ENCODE results near the gene THSD4.
"Not testable (repeated sequence)": the region's sequence is repeated elsewhere in the genome, so short reads cannot be mapped to it uniquely, and the experiment has no call there.

The THSD4 gene

GRCh38 chr15:71118881-71119632 is 3.8 kb downstream of the THSD4 start:
- no peak for TF ChIP-seq CTCF (IDR thresholded peaks at IDR 0.05)
- Histone ChIP-seq H3K27ac (no peak overlapping the region), H3K4me3 (no peak overlapping the region)
- no peak for DNase-seq (ENCODE audit: low spot score)

- no peak for DNase-seq (ENCODE audit: low spot score)
- Histone ChIP-seq H3K4me3 (no peak overlapping the region), H3K27ac (no peak overlapping the region)
- no peak for TF ChIP-seq CTCF (IDR thresholded peaks at IDR 0.05)
Measured at GRCh38 chr15:71120428-71120944, 5.2 kb downstream of the THSD4 start.

- no peak for DNase-seq (ENCODE audit: low spot score)
- no peak for TF ChIP-seq CTCF (IDR thresholded peaks at IDR 0.05)
- Histone ChIP-seq H3K27ac (no peak overlapping the region), H3K4me3 (no peak overlapping the region)
Measured at GRCh38 chr15:71121442-71121841, 6.2 kb downstream of the THSD4 start.

- no peak for TF ChIP-seq CTCF (IDR thresholded peaks at IDR 0.05)
- DNase-seq (ENCODE audit: low spot score): no peak
- Histone ChIP-seq H3K27ac (peak overlapping the region; percentile 38 to 76), H3K4me3 (peak overlapping the region; percentile 12)
Measured at GRCh38 chr15:71124937-71125790, 9.9 kb downstream of the THSD4 start.

DNA sequence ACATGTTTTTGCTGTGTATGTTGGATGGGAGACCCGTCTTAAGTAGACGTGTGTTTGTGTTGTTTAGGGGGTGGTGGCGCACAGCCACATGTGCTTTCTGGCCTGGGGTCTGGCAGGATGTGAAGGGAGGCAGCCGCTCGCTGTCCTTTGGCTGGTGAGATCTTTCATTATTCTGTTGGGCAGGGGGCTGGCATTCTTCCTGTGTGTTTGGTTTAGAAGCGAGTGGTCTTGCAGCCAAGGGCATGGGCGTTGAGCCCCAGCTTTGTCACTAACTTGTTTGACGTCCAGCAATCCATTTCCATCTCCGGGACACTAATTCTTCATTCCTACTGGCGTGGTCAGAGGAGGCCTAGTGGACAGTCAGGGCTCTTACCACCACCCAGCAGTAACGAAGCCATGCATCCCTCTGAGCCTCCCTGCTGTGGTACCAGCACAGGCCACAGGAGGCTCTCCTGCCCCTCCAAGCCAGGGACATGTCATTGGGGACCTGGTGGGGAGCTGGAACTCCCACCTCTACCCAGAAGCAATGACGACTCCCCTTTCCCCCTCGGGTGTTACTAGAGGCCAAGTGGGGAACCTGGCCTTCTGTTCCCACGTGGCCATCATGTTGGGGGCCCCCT is 10.7 kb downstream of the THSD4 start:
- DNase-seq (ENCODE audit: low spot score): no peak
- TF ChIP-seq CTCF (IDR thresholded peaks at IDR 0.05): no peak
- Histone ChIP-seq H3K27ac (peak overlapping the region; percentile 38 to 76), H3K4me3 (peak overlapping the region; percentile 12)

GRCh38 chr15:71127083-71127482 is 11.8 kb downstream of the THSD4 start:
- no peak for TF ChIP-seq CTCF (IDR thresholded peaks at IDR 0.05)
- no peak for DNase-seq (ENCODE audit: low spot score)
- no peak overlapping the region for H3K4me3 ChIP-seq
- H3K27ac ChIP-seq: no peak overlapping the region

DNA sequence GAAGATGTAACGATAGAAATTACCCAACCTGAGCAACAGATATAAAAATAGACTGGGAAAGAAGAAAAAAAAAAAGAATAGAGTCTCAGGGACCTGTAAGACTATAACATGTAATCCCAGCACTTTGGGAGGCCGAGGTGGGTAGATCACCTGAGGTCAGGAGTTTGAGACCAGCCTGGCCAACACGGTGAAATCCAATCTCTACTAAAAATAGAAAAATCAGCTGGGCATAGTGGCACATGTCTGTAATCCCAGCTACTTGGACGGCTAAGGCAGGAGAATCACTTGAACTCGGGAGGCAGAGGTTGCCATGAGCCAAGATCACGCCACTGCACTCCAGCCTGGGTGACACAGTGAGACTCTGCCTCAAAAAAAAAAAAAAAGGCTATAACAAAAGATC is 12.9 kb downstream of the THSD4 start:
- not testable (repeated sequence) for H3K4me3 ChIP-seq; H3K27ac ChIP-seq; DNase-seq (ENCODE audit: low spot score)
